Breast epithelium (tissue), 4 donors: ENCODE measurements around the gene RGR. TPM values are rescaled to one million over a fixed set of nuclear protein-coding genes. Genes with fewer than 3 reads are reported as not detected.

Experiments
- DNase-seq, 2 donors: peaks; one replicate each; pipeline ENCODE4 v3.0.0-alpha.2; 2019; ENCODE audit warnings: low spot score in 2 of 2
- H3K27ac ChIP-seq, 2 donors: fragments of 200-600 bp; sonication (generic) in 1 of 2; one replicate each; pipeline ENCODE4 v1.5.1; 2016 to 2019; ENCODE audit warnings: mild to moderate bottlenecking in 1 of 2
- H3K27me3 ChIP-seq, 2 donors: fragments of 200-600 bp; sonication (generic) in 1 of 2; one replicate each; pipeline versions ENCODE4 v1.5.1 to v1.6.0; 2017 to 2019; ENCODE audit warnings: control low read depth in 1 of 2, mild to moderate bottlenecking in 1 of 2
- H3K36me3 ChIP-seq: fragments of 200-600 bp; one replicate; pipeline ENCODE4 v1.5.1; 2019
- H3K4me1 ChIP-seq, 2 donors: fragments of 200-600 bp; sonication (generic); one replicate each; pipeline ENCODE4 v1.5.1; 2016 to 2019; ENCODE audit warnings: control low read depth in 1 of 2
- H3K4me3 ChIP-seq, 3 donors: fragments of 200-600 bp; sonication (generic); 1 replicate in 2 of 3; 2 replicates in 1 of 3; pipeline ENCODE4 v1.5.1; 2016 to 2019; ENCODE audit warnings: mild to moderate bottlenecking in 3 of 3, moderate library complexity in 2 of 3
- H3K9me3 ChIP-seq, 2 donors: fragments of 200-600 bp; sonication (generic) in 1 of 2; one replicate each; pipeline ENCODE4 v1.5.1; 2016 to 2019; ENCODE audit warnings: control low read depth in 1 of 2
- CTCF ChIP-seq, 3 donors: fragments of 450-650 bp; IDR thresholded peaks; one replicate each; pipeline ENCODE4 v1.5.1; 2016 to 2017; ENCODE audit warnings: antibody characterized with exemption in 3 of 3, mild to moderate bottlenecking in 3 of 3, moderate library complexity in 3 of 3
- POLR2A ChIP-seq: fragments of 450-650 bp; IDR thresholded peaks from one replicate; pipeline ENCODE4 v1.6.1; 2016; ENCODE audit warnings: antibody characterized with exemption, mild to moderate bottlenecking, moderate library complexity
- POLR2AphosphoS5 ChIP-seq, 3 donors: sonication (generic); formaldehyde crosslinking; IDR thresholded peaks; one replicate each; pipeline ENCODE4 v1.6.1; 2017; ENCODE audit warnings: antibody characterized with exemption in 3 of 3
- intact Hi-C: fragments of 100-400 bp; cut with DNase I; formaldehyde crosslinking; loops from one replicate; pipeline ENCODE4 v1.15.1; 2023; ENCODE audit warnings: low total_unique reads
- total RNA-seq, 3 donors: library from RNA; depleted of rRNA; stranded (reverse); fragments of >200 nt; gene quantifications; one replicate each; pipeline ENCODE4 v1.1.0, GENCODE V29; 2016

Gene RGR
- total RNA-seq, 3 donors from 2014 or later, result 0.33 to 0.96 (median 0.59) TPM

- Histone ChIP-seq H3K36me3 (no peaks in the 10 kb centered on the region), H3K27me3 (peaks cover 0 to 10% of the 10 kb centered on the region in 2 donors), H3K4me3 (no peak overlapping the region), H3K9me3 (no peaks in the 10 kb centered on the region), H3K4me1 (no peaks in the 10 kb centered on the region), H3K27ac (no peak overlapping the region)
- no peak for DNase-seq
- intact Hi-C loops, result no loop called here
- TF ChIP-seq POLR2A, result no peak
- no peak for TF ChIP-seq CTCF (IDR thresholded peaks at IDR 0.05)
- no peak for TF ChIP-seq POLR2AphosphoS5 (IDR thresholded peaks at IDR 0.05)
Measured at GRCh38 chr10:84204610-84205009, 40.2 kb upstream of the RGR start.

GRCh38 chr10:84205049-84205852 lies 39.6 kb upstream of the RGR start:
- intact Hi-C loops, result no loop called here
- TF ChIP-seq CTCF (IDR thresholded peaks at IDR 0.05) (peak in 2 of 3 donors; percentile 31 to 53), POLR2AphosphoS5 (IDR thresholded peaks at IDR 0.05) (no peak), POLR2A (no peak)
- Histone ChIP-seq H3K9me3 (no peaks in the 10 kb centered on the region), H3K27ac (no peak overlapping the region), H3K36me3 (no peaks in the 10 kb centered on the region), H3K4me3 (no peak overlapping the region), H3K4me1 (no peaks in the 10 kb centered on the region), H3K27me3 (peaks cover 0 to 10% of the 10 kb centered on the region in 2 donors)
- DNase-seq, result peak; percentile 10 to 27

GRCh38 chr10:84205853-84206525 lies 38.9 kb upstream of the RGR start:
- no peak overlapping the region for H3K27ac ChIP-seq
- H3K4me3 ChIP-seq, result no peak overlapping the region
- no peak for DNase-seq
- H3K4me1 ChIP-seq, result no peaks in the 10 kb centered on the region
- peaks cover 0 to 10% of the 10 kb centered on the region in 2 donors for H3K27me3 ChIP-seq
- TF ChIP-seq POLR2AphosphoS5 (IDR thresholded peaks at IDR 0.05), result no peak
- no peak for TF ChIP-seq CTCF (IDR thresholded peaks at IDR 0.05)
- no peak for TF ChIP-seq POLR2A
- no peaks in the 10 kb centered on the region for H3K36me3 ChIP-seq
- no peaks in the 10 kb centered on the region for H3K9me3 ChIP-seq
- intact Hi-C loops, result no loop called here

GRCh38 chr10:84208023-84208422 lies 36.8 kb upstream of the RGR start:
- intact Hi-C loops, result no loop called here
- Histone ChIP-seq H3K36me3 (no peaks in the 10 kb centered on the region), H3K27ac (no peak overlapping the region), H3K27me3 (peaks cover 0 to 10% of the 10 kb centered on the region in 2 donors), H3K9me3 (no peaks in the 10 kb centered on the region), H3K4me1 (no peaks in the 10 kb centered on the region), H3K4me3 (no peak overlapping the region)
- TF ChIP-seq POLR2AphosphoS5 (IDR thresholded peaks at IDR 0.05) (no peak), POLR2A (no peak), CTCF (IDR thresholded peaks at IDR 0.05) (no peak)
- DNase-seq, result no peak

- intact Hi-C loops, result no loop called here
- no peaks in the 10 kb centered on the region for H3K36me3 ChIP-seq
- H3K4me3 ChIP-seq, result no peak overlapping the region
- H3K27me3 ChIP-seq, result peaks cover 0 to 5% of the 10 kb centered on the region in 2 donors
- TF ChIP-seq POLR2AphosphoS5 (IDR thresholded peaks at IDR 0.05) (no peak), CTCF (IDR thresholded peaks at IDR 0.05) (no peak), POLR2A (no peak)
- no peak overlapping the region for H3K27ac ChIP-seq
- H3K9me3 ChIP-seq, result no peaks in the 10 kb centered on the region
- no peaks in the 10 kb centered on the region for H3K4me1 ChIP-seq
- DNase-seq, result no peak
Measured at GRCh38 chr10:84211566-84211965, 33.3 kb upstream of the RGR start.
